ENCODE measurements around the gene PSEN1. TPM values are rescaled to one million over a fixed set of nuclear protein-coding genes. Genes with fewer than 3 reads are reported as not detected.
A peak's percentile ranks its signal among the peaks of the same experiment; 100 is the strongest.
"Not testable (repeated sequence)": the region's sequence is repeated elsewhere in the genome, so short reads cannot be mapped to it uniquely, and the experiment has no call there.

Gene PSEN1
- total RNA-seq, 1 donor, result 79.6 TPM

GRCh38 chr14:73188501-73188911 is 52.2 kb downstream of the PSEN1 start:
- no peak for TF ChIP-seq CTCF (IDR thresholded peaks at IDR 0.05; ENCODE audit: extremely low read depth, low read depth, low read length)
- H3K27me3 ChIP-seq (ENCODE audit: insufficient read depth, low read length), result no peaks in the 10 kb centered on the region
- H3K79me2 ChIP-seq (ENCODE audit: insufficient read depth, low read length), result no peaks in the 10 kb centered on the region
- H3K36me3 ChIP-seq (ENCODE audit: insufficient read depth, low read length), result peaks cover 17% of the 10 kb centered on the region
- H4K20me1 ChIP-seq (ENCODE audit: insufficient read depth, low read length), result no peaks in the 10 kb centered on the region
- no peak overlapping the region for H2AFZ ChIP-seq (ENCODE audit: low read length)
- H3K9me3 ChIP-seq (ENCODE audit: low read depth, low read length), result no peaks in the 10 kb centered on the region
- no peak overlapping the region for H3K4me3 ChIP-seq (ENCODE audit: insufficient read depth, low read length)
- DNase-seq (ENCODE audit: insufficient read length, low spot score, missing footprints), result peak; percentile 51
- no peak overlapping the region for H3K4me2 ChIP-seq (ENCODE audit: insufficient read depth, low read length)
- peak overlapping the region; percentile 33 for H3K27ac ChIP-seq (ENCODE audit: low read depth, low read length)
- H3K4me1 ChIP-seq (ENCODE audit: insufficient read depth, low read length), result peaks cover 5% of the 10 kb centered on the region

GRCh38 chr14:73189651-73190050 is 53.3 kb downstream of the PSEN1 start:
- no peak overlapping the region for H2AFZ ChIP-seq (ENCODE audit: low read length)
- peaks cover 26% of the 10 kb centered on the region for H3K36me3 ChIP-seq (ENCODE audit: insufficient read depth, low read length)
- H3K79me2 ChIP-seq (ENCODE audit: insufficient read depth, low read length), result no peaks in the 10 kb centered on the region
- H3K27me3 ChIP-seq (ENCODE audit: insufficient read depth, low read length), result no peaks in the 10 kb centered on the region
- H4K20me1 ChIP-seq (ENCODE audit: insufficient read depth, low read length), result no peaks in the 10 kb centered on the region
- no peak for DNase-seq (ENCODE audit: insufficient read length, low spot score, missing footprints)
- TF ChIP-seq CTCF (IDR thresholded peaks at IDR 0.05; ENCODE audit: extremely low read depth, low read depth, low read length), result no peak
- no peaks in the 10 kb centered on the region for H3K9me3 ChIP-seq (ENCODE audit: low read depth, low read length)
- no peak overlapping the region for H3K4me2 ChIP-seq (ENCODE audit: insufficient read depth, low read length)
- H3K27ac ChIP-seq (ENCODE audit: low read depth, low read length), result no peak overlapping the region
- no peak overlapping the region for H3K4me3 ChIP-seq (ENCODE audit: insufficient read depth, low read length)
- peaks cover 5% of the 10 kb centered on the region for H3K4me1 ChIP-seq (ENCODE audit: insufficient read depth, low read length)

GRCh38 chr14:73191441-73191840 is 55.1 kb downstream of the PSEN1 start:
- no peak for DNase-seq (ENCODE audit: insufficient read length, low spot score, missing footprints)
- Histone ChIP-seq H3K27me3 (ENCODE audit: insufficient read depth, low read length) (no peaks in the 10 kb centered on the region), H3K79me2 (ENCODE audit: insufficient read depth, low read length) (no peaks in the 10 kb centered on the region), H3K4me2 (ENCODE audit: insufficient read depth, low read length) (no peak overlapping the region), H3K4me3 (ENCODE audit: insufficient read depth, low read length) (no peak overlapping the region), H3K9me3 (ENCODE audit: low read depth, low read length) (no peaks in the 10 kb centered on the region), H3K4me1 (ENCODE audit: insufficient read depth, low read length) (peaks cover 3% of the 10 kb centered on the region), H3K36me3 (ENCODE audit: insufficient read depth, low read length) (peaks cover 36% of the 10 kb centered on the region), H3K27ac (ENCODE audit: low read depth, low read length) (no peak overlapping the region), H4K20me1 (ENCODE audit: insufficient read depth, low read length) (no peaks in the 10 kb centered on the region), H2AFZ (ENCODE audit: low read length) (no peak overlapping the region)
- no peak for TF ChIP-seq CTCF (IDR thresholded peaks at IDR 0.05; ENCODE audit: extremely low read depth, low read depth, low read length)

- H3K27ac ChIP-seq (ENCODE audit: low read depth, low read length); H3K4me3 ChIP-seq (ENCODE audit: insufficient read depth, low read length); H3K79me2 ChIP-seq (ENCODE audit: insufficient read depth, low read length); H2AFZ ChIP-seq (ENCODE audit: low read length); H3K4me2 ChIP-seq (ENCODE audit: insufficient read depth, low read length); H3K4me1 ChIP-seq (ENCODE audit: insufficient read depth, low read length); DNase-seq (ENCODE audit: insufficient read length, low spot score, missing footprints); H3K9me3 ChIP-seq (ENCODE audit: low read depth, low read length); H3K27me3 ChIP-seq (ENCODE audit: insufficient read depth, low read length); H4K20me1 ChIP-seq (ENCODE audit: insufficient read depth, low read length): not testable (repeated sequence)
- H3K36me3 ChIP-seq (ENCODE audit: insufficient read depth, low read length), result peaks cover 49% of the 10 kb centered on the region
Observed at GRCh38 chr14:73194306-73194705, 58.0 kb downstream of the PSEN1 start.

Data from osteoblast (primary cell).